ENCODE measurements around the gene C9orf78. TPM values are rescaled to one million over a fixed set of nuclear protein-coding genes. Genes with fewer than 3 reads are reported as not detected.
A peak's percentile ranks its signal among the peaks of the same experiment; 100 is the strongest.

C9orf78 gene
- total RNA-seq, 2 experiments from 2014 or later = 44.5 to 51.7 TPM

- Mint-ChIP-seq H3K9me3 (no peaks in the 10 kb centered on the region), H3K27me3 (peaks cover 4% of the 10 kb centered on the region), H3K27ac (no peak overlapping the region), H3K4me3 (no peak overlapping the region), H3K4me1 (ENCODE audit: low read depth) (peaks cover 15% of the 10 kb centered on the region), H3K36me3 (ENCODE audit: low read depth) (no peaks in the 10 kb centered on the region)
- intact Hi-C loops (cut with micrococcal nuclease) = loop anchor here (10.0 kb wide), 1 partner anchor 135 kb away; the partner anchor contains the start of gene ASB6
- ATAC-seq (no peak), DNase-seq (no peak)
- ChIA-PET CTCF (interaction anchor here (0.8 to 9.0 kb wide), 4 partner anchors 11 to 641 kb away, joined by 3 to 82 read pairs (median 41); no protein-coding TSS in a partner anchor), POLR2A (no interaction called here)
- no peak for TF ChIP-seq CTCF (IDR thresholded peaks at IDR 0.05)
Observed at GRCh38 chr9:129779560-129780190, 55.4 kb downstream of the C9orf78 start.

- H3K27ac Mint-ChIP-seq = no peak overlapping the region
- ATAC-seq (no peak), DNase-seq (no peak)
- no peak overlapping the region for H3K4me3 Mint-ChIP-seq
- peaks cover 15% of the 10 kb centered on the region for H3K4me1 Mint-ChIP-seq (ENCODE audit: low read depth)
- POLR2A ChIA-PET = no interaction called here
- no peak for TF ChIP-seq CTCF (IDR thresholded peaks at IDR 0.05)
- CTCF ChIA-PET = interaction anchor here (2.1 to 3.7 kb wide), 2 partner anchors 12 to 52 kb away, joined by 10 to 32 read pairs; no protein-coding TSS in a partner anchor
- intact Hi-C loops (cut with micrococcal nuclease) = no loop called here
- H3K36me3 Mint-ChIP-seq (ENCODE audit: low read depth) = no peaks in the 10 kb centered on the region
- no peaks in the 10 kb centered on the region for H3K9me3 Mint-ChIP-seq
- H3K27me3 Mint-ChIP-seq = peaks cover 6% of the 10 kb centered on the region
Observed at GRCh38 chr9:129778469-129778868, 56.6 kb downstream of the C9orf78 start.

- Mint-ChIP-seq H3K4me1 (ENCODE audit: low read depth) (peaks cover 15% of the 10 kb centered on the region), H3K36me3 (ENCODE audit: low read depth) (no peaks in the 10 kb centered on the region), H3K27me3 (peaks cover 6% of the 10 kb centered on the region), H3K4me3 (no peak overlapping the region), H3K9me3 (no peaks in the 10 kb centered on the region), H3K27ac (no peak overlapping the region)
- no peak for TF ChIP-seq CTCF (IDR thresholded peaks at IDR 0.05)
- CTCF ChIA-PET = interaction anchor here (0.6 to 3.7 kb wide), 5 partner anchors 13 to 134 kb away, joined by 3 to 32 read pairs (median 10); no protein-coding TSS in a partner anchor
- ATAC-seq (peak; percentile 52), DNase-seq (peak; percentile 49)
- POLR2A ChIA-PET = interaction anchor here (1.2 to 1.6 kb wide), 2 partner anchors 38 to 51 kb away, joined by 4 to 5 read pairs; no protein-coding TSS in a partner anchor
- intact Hi-C loops (cut with micrococcal nuclease) = no loop called here
Observed at GRCh38 chr9:129777769-129778130, 57.3 kb downstream of the C9orf78 start.

Small RNA genes within 50 kb of the gene (microRNA-seq; reads per million reads assigned to microRNA genes)
- 1.8 reads per million for gene MIR6855 (ENCODE audit: borderline microRNAs expressed, borderline replicate concordance)

Other genes starting within 250 kb of the C9orf78 start
- not detected for gene C9orf50, start 214.2 kb downstream of the C9orf78 start, total RNA-seq
- gene NTMT1, start 209.1 kb downstream of the C9orf78 start, total RNA-seq = 10 to 100 TPM; 69.5 to 74.4 TPM
- 10 to 100 TPM; 16.6 TPM for gene ASB6, start 193.1 kb downstream of the C9orf78 start, total RNA-seq
- 1 to 10 TPM in 1 of 2 experiments, under 1 TPM in 1; 0.85 to 1.2 TPM for gene PRRX2, start 169.6 kb downstream of the C9orf78 start, total RNA-seq
- under 1 TPM; 0.20 to 0.56 TPM for gene PTGES, start 82.2 kb downstream of the C9orf78 start, total RNA-seq
- gene TOR1B, start 32.1 kb downstream of the C9orf78 start, total RNA-seq = 10 to 100 TPM; 18.5 to 19.8 TPM
- 10 to 100 TPM; 31.9 to 32.4 TPM for gene TOR1A, start 11.1 kb downstream of the C9orf78 start, total RNA-seq
- gene USP20, start 183 bp upstream of the C9orf78 start, total RNA-seq = 10 to 100 TPM; 55.3 to 55.9 TPM
- 100 to 1,000 TPM; 266 to 268 TPM for gene FNBP1, start 207.9 kb upstream of the C9orf78 start, total RNA-seq
- 10 to 100 TPM; 18.2 to 19.0 TPM for gene GPR107, start 218.6 kb upstream of the C9orf78 start, total RNA-seq